Parietal lobe (tissue), 2 donors: Measurements from ENCODE around the gene DDX43. TPM values are rescaled to one million over a fixed set of nuclear protein-coding genes. Genes with fewer than 3 reads are reported as not detected.

Experiments
- small RNA-seq: library from RNA; depleted of rRNA; stranded (forward); fragments of <200 nt; gene quantifications from one replicate; pipeline ENCODE3, GENCODE V24; 2014; ENCODE audit warnings: low replicate concordance
- total RNA-seq: library from RNA; depleted of rRNA; stranded (reverse); fragments of >200 nt; gene quantifications from one replicate; pipeline ENCODE4 v1.2.3, GENCODE V29; 2014

DDX43 gene
- total RNA-seq = 0.31 TPM

DNA sequence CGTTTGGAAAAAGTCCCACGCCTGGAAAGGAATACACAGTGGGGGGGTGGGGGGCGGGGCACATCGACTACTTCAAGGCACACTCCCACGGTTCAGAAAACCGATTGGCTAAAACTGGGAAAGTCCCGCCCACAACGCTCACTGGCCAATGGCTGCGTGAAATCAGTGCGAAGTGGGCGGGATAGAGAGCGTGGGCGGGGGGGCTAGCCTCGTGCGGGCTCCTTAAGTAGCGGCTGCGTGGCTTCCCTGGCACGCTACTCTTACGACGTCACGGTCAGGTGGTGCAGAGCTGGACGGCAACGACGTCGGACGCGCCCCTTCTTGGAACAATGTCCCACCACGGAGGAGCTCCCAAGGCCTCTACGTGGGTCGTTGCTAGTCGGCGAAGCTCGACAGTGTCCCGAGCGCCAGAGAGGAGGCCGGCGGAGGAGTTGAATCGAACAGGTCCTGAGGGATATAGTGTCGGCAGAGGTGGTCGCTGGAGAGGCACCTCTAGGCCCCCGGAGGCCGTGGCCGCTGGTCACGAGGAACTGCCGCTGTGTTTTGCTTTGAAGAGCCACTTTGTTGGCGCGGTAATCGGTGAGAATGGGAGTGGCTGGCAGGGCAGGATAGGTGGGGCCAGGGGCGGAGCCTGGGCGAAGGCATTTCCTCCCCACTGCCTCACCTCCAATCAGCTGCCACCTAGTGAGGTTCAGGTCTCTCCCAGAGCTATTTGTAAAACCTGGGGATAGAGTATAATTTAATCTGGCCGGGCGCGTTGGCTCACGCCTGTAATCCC is at the start of gene DDX43:
DDX43 (plus strand) TSS at position 252 of the 778 bp plus-strand sequence; CDS start at position 330, 78 bp downstream.

GRCh38 chr6:73353636-73354593 is 40.7 kb upstream of the DDX43 start, which contains the start of gene DPPA5:
TSS of gene DPPA5 (minus strand) at chr6:73354276. CDS start at chr6:73354225, 51 bp downstream.

GRCh38 chr6:73362358-73362757 is 32.3 kb upstream of the DDX43 start, which contains the start of gene KHDC3L:
TSS of gene KHDC3L (plus strand) at chr6:73362658. CDS start at chr6:73362730, 72 bp downstream.

DNA sequence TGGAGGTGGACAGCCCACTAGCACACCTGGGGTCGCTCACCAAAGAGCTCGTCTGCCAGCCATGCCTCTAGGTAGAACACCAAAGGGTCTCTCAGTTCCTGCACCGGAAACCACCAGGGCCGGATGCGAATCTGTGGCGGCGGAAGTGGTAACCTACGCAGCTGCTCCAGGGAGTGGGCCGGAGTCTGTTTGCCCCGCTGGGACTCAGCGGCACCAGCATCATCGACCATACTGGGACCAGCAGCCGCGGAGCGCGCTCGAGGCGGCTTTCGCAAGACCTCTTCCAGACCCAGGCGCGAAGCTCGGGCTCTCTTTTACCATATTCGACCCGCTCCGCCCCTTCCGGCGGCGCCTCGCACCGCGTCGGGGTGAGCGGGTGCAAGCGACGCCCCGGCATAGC is 25.1 kb upstream of the DDX43 start, which contains the start of gene OOEP:
OOEP (minus strand) TSS at position 335 of the 400 bp plus-strand sequence; CDS start at position 230, 105 bp downstream.

DNA sequence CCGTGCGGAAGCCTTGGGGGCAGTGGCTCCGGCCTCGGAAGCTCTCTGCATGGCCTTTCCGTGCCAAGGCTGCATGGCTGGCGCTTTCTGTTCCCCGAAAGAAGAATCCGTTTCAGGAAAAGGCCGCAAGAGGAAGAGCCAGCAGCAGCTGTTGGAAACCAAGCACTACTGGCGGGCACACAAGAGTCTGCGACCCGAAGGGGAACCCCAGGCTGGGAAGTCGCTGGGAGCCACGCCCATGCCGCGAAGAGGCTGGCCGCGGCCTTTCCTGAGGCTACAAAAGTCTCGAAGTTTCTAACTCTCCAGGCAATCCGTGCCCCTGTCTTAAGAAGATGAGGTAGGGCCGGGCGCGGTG is 57.5 kb downstream of the DDX43 start, which contains the start of gene CGAS:
CGAS (minus strand) TSS at position 191 of the 355 bp plus-strand sequence; CDS start at position 75, 116 bp downstream.

DNA sequence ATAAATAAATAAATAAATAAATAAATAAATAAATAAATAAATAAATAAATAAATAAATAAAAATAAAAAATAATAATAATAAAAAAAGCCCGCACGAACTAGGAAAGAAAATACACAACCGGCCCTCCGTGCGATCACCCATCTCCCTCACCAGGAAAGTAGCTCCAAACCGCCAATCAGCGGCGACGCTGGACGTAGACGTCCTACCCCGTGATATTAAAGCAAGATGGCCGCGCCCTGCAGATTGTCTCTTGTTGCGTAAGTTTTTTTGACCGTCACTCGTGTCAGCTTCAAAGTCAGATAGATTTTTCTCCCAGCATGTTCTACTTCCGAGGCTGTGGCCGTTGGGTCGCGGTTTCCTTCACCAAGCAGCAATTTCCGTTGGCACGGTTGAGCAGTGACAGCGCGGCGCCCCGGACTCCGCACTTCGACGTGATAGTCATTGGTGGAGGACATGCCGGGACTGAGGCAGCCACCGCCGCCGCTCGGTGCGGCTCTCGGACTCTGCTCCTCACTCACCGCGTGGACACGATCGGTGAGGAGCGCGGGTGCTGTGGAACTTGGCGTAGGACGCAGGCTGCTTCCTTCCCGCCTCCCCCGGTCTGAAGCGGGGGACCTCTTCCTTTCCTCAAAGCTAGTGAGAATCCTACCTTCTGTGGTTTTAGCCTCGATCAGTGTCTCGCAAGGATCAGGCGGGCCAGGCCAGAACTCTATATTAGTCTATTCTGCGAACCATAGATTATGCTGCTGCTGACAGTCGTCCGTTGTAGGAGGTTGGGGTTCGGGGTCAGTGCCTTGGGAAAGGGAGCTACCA is 67.1 kb downstream of the DDX43 start, which contains the start of gene MTO1:
MTO1 (plus strand) TSS at position 201 of the 814 bp plus-strand sequence; CDS start at position 319, 118 bp downstream.

Small RNA genes lying within 50 kb of the gene (small RNA-seq; reads per million reads assigned to genes)
- gene RNU6-975P = not detected
- gene RPL39P3 = 0.09 reads per million

Other genes with a start within 250 kb of the DDX43 start
- gene KHDC1L, start 169.3 kb upstream of the DDX43 start, total RNA-seq = not detected
- gene KHDC1, start 131.6 kb upstream of the DDX43 start, total RNA-seq = 5.6 TPM
- gene DPPA5, start 40.6 kb upstream of the DDX43 start, total RNA-seq = not detected
- gene KHDC3L, start 32.2 kb upstream of the DDX43 start, total RNA-seq = not detected
- gene OOEP, start 24.9 kb upstream of the DDX43 start, total RNA-seq = not detected
- 1.6 TPM for gene CGAS, start 57.5 kb downstream of the DDX43 start, total RNA-seq
- gene MTO1, start 66.9 kb downstream of the DDX43 start, total RNA-seq = 29.7 TPM
- 10,580 TPM for gene EEF1A1, start 126.2 kb downstream of the DDX43 start, total RNA-seq